Endothelial cell (in vitro differentiated cells): Measurements from ENCODE around the gene TRAF4. TPM values are rescaled to one million over a fixed set of nuclear protein-coding genes. Genes with fewer than 3 reads are reported as not detected.
"Not testable (repeated sequence)": the region's sequence is repeated elsewhere in the genome, so short reads cannot be mapped to it uniquely, and the experiment has no call there.

Experiments used
- DNase-seq: peaks from one replicate; pipeline ENCODE4 v3.0.0; 2021; ENCODE audit warnings: low spot score
- H3K27ac Mint-ChIP-seq: one replicate; pipeline ENCODE4 v1.8.0; 2021; ENCODE audit warnings: mixed read lengths, inconsistent platforms; ENCODE audit not compliant: unreplicated experiment
- H3K27me3 Mint-ChIP-seq: one replicate; pipeline ENCODE4 v1.8.0; 2021; ENCODE audit warnings: mild to moderate bottlenecking, moderate library complexity, mixed read lengths, inconsistent platforms; ENCODE audit not compliant: unreplicated experiment
- H3K36me3 Mint-ChIP-seq: one replicate; pipeline ENCODE4 v1.8.0; 2021; ENCODE audit warnings: mild to moderate bottlenecking, low read depth, mixed read lengths, inconsistent platforms; ENCODE audit not compliant: unreplicated experiment
- H3K4me1 Mint-ChIP-seq: one replicate; pipeline ENCODE4 v1.8.0; 2021; ENCODE audit warnings: mild to moderate bottlenecking, mixed read lengths, inconsistent platforms; ENCODE audit not compliant: unreplicated experiment
- H3K4me3 Mint-ChIP-seq: one replicate; pipeline ENCODE4 v1.8.0; 2021; ENCODE audit warnings: mild to moderate bottlenecking, mixed read lengths, inconsistent platforms; ENCODE audit not compliant: unreplicated experiment
- H3K9me3 Mint-ChIP-seq: one replicate; pipeline ENCODE4 v1.8.0; 2021; ENCODE audit warnings: mixed read lengths, inconsistent platforms; ENCODE audit not compliant: unreplicated experiment
- CTCF ChIP-seq: fragments of 200-600 bp; sonication (generic); IDR thresholded peaks from one replicate; pipeline ENCODE4 v1.5.0; 2021; ENCODE audit warnings: antibody characterized with exemption; ENCODE audit not compliant: unreplicated experiment
- total RNA-seq: library from RNA; stranded (reverse); fragmentation: NEBNext Ultra II Directional; extraction: Animal tissue kit (Norgen Biotek cat#: 25700); gene quantifications from one replicate; pipeline ENCODE4 v1.2.1, GENCODE V29; 2021; ENCODE audit not compliant: unreplicated experiment

TRAF4 gene
- total RNA-seq, 1 donor from 2014 or later, result 166 TPM

- no peak for DNase-seq
- Mint-ChIP-seq H3K9me3 (no peaks in the 10 kb centered on the region), H3K27ac (peak overlapping the region; percentile 76), H3K4me1 (peaks cover 33% of the 10 kb centered on the region), H3K4me3 (peak overlapping the region; percentile 85), H3K27me3 (peaks cover 24% of the 10 kb centered on the region), H3K36me3 (peaks cover 40% of the 10 kb centered on the region)
- no peak for TF ChIP-seq CTCF
Measured at GRCh38 chr17:28718333-28719020, 25.3 kb upstream of the TRAF4 start.

GRCh38 chr17:28719021-28719433 lies 24.8 kb upstream of the TRAF4 start:
- Mint-ChIP-seq H3K4me3 (peak overlapping the region; percentile 98), H3K27ac (peak overlapping the region; percentile 91), H3K27me3 (peaks cover 24% of the 10 kb centered on the region), H3K4me1 (peaks cover 35% of the 10 kb centered on the region), H3K9me3 (no peaks in the 10 kb centered on the region), H3K36me3 (peaks cover 39% of the 10 kb centered on the region)
- DNase-seq, result peak; percentile 20
- no peak for TF ChIP-seq CTCF

- H3K27ac Mint-ChIP-seq, result peak overlapping the region; percentile 91
- peak overlapping the region; percentile 98 for H3K4me3 Mint-ChIP-seq
- peaks cover 46% of the 10 kb centered on the region for H3K36me3 Mint-ChIP-seq
- no peak for DNase-seq
- peaks cover 48% of the 10 kb centered on the region for H3K4me1 Mint-ChIP-seq
- no peaks in the 10 kb centered on the region for H3K9me3 Mint-ChIP-seq
- peaks cover 24% of the 10 kb centered on the region for H3K27me3 Mint-ChIP-seq
- peak; percentile 14 for TF ChIP-seq CTCF
Measured at GRCh38 chr17:28720247-28720996, 23.4 kb upstream of the TRAF4 start.

GRCh38 chr17:28720997-28721329 lies 22.8 kb upstream of the TRAF4 start:
- peaks cover 50% of the 10 kb centered on the region for H3K4me1 Mint-ChIP-seq
- not testable (repeated sequence) for DNase-seq, H3K9me3 Mint-ChIP-seq
- peaks cover 25% of the 10 kb centered on the region for H3K27me3 Mint-ChIP-seq
- H3K27ac Mint-ChIP-seq, result peak overlapping the region; percentile 91
- H3K36me3 Mint-ChIP-seq, result peaks cover 46% of the 10 kb centered on the region
- H3K4me3 Mint-ChIP-seq, result peak overlapping the region; percentile 98

GRCh38 chr17:28722417-28723158 lies 21.2 kb upstream of the TRAF4 start:
- Mint-ChIP-seq H3K36me3 (peaks cover 46% of the 10 kb centered on the region), H3K9me3 (no peaks in the 10 kb centered on the region), H3K27ac (no peak overlapping the region), H3K4me3 (no peak overlapping the region), H3K27me3 (peaks cover 33% of the 10 kb centered on the region), H3K4me1 (peaks cover 50% of the 10 kb centered on the region)
- DNase-seq, result no peak
- no peak for TF ChIP-seq CTCF
